Measurements from ENCODE around the gene TMEM87A.

TMEM87A gene

GRCh38 chr15:42199126-42199525 is 74.1 kb downstream of the TMEM87A start:
- no peak for DNase-seq (ENCODE audit: low spot score)
- TF ChIP-seq, protein P1, sequence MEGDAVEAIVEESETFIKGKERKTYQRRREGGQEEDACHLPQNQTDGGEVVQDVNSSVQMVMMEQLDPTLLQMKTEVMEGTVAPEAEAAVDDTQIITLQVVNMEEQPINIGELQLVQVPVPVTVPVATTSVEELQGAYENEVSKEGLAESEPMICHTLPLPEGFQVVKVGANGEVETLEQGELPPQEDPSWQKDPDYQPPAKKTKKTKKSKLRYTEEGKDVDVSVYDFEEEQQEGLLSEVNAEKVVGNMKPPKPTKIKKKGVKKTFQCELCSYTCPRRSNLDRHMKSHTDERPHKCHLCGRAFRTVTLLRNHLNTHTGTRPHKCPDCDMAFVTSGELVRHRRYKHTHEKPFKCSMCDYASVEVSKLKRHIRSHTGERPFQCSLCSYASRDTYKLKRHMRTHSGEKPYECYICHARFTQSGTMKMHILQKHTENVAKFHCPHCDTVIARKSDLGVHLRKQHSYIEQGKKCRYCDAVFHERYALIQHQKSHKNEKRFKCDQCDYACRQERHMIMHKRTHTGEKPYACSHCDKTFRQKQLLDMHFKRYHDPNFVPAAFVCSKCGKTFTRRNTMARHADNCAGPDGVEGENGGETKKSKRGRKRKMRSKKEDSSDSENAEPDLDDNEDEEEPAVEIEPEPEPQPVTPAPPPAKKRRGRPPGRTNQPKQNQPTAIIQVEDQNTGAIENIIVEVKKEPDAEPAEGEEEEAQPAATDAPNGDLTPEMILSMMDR (IDR thresholded peaks at IDR 0.05; ENCODE audit: extremely low read depth, insufficient read depth, missing control alignments): no peak
- in situ Hi-C loops (cut with MboI; ENCODE audit: low pct_unique_long_range_greater_than_20kb, low sequenced_read_pairs, unreplicated experiment): no loop called here

GRCh38 chr15:42198516-42198915 is 74.7 kb downstream of the TMEM87A start:
- DNase-seq (ENCODE audit: low spot score): no peak
- in situ Hi-C loops (cut with MboI; ENCODE audit: low pct_unique_long_range_greater_than_20kb, low sequenced_read_pairs, unreplicated experiment): no loop called here
- TF ChIP-seq, protein P1 (IDR thresholded peaks at IDR 0.05; ENCODE audit: extremely low read depth, insufficient read depth, missing control alignments): no peak

DNA sequence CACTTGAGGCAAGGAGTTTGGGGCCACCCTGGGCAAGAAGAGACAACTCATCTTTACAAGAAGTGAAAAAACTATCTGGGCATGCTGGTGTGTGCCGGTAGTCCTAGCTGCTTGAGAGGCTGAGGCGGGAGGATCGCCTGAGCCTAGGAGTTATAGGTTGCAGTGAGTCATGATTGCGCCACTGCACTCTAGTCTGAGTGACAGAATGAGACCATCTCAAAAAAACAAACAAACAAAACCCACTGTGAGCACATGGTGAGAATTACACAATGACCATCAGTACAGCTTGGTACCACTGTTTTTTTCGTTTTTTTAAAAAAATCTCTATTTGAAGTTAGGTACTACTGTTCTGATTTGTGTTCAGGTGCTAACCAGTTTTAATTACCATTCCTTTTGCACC is 78.7 kb downstream of the TMEM87A start:
- in situ Hi-C loops (cut with MboI; ENCODE audit: low pct_unique_long_range_greater_than_20kb, low sequenced_read_pairs, unreplicated experiment): no loop called here
- no peak for DNase-seq (ENCODE audit: low spot score)
- TF ChIP-seq, protein P1 (IDR thresholded peaks at IDR 0.05; ENCODE audit: extremely low read depth, insufficient read depth, missing control alignments): no peak

DNA sequence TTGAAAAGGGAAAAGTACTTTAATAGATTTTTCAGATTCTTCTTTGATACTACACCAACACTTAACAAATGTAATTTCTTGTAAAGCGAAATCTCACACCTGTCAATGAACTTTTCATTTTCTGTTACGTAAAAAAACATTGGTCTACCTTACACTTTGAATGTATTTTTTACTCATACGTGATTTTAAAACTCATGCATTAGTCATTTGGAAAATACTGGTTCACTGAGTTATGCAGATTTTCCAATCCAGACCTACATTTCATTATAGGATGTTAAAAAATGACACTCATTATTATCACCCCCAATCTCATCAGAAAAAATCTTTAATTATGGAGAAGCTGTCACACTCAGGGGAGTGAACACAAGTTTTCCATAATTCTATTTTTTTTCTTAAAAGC is 79.8 kb downstream of the TMEM87A start:
- in situ Hi-C loops (cut with MboI; ENCODE audit: low pct_unique_long_range_greater_than_20kb, low sequenced_read_pairs, unreplicated experiment): no loop called here
- DNase-seq (ENCODE audit: low spot score): no peak
- TF ChIP-seq, protein P1 (IDR thresholded peaks at IDR 0.05; ENCODE audit: extremely low read depth, insufficient read depth, missing control alignments): no peak

- in situ Hi-C loops (cut with MboI; ENCODE audit: low pct_unique_long_range_greater_than_20kb, low sequenced_read_pairs, unreplicated experiment): no loop called here
- no peak for DNase-seq (ENCODE audit: low spot score)
- TF ChIP-seq, protein P1 (IDR thresholded peaks at IDR 0.05; ENCODE audit: extremely low read depth, insufficient read depth, missing control alignments): no peak
These were observed 81.5 kb downstream of the TMEM87A start for GRCh38 chr15:42191610-42192346.

GRCh38 chr15:42190370-42190769 is 82.9 kb downstream of the TMEM87A start:
- in situ Hi-C loops (cut with MboI; ENCODE audit: low pct_unique_long_range_greater_than_20kb, low sequenced_read_pairs, unreplicated experiment): no loop called here
- TF ChIP-seq, protein P1 (IDR thresholded peaks at IDR 0.05; ENCODE audit: extremely low read depth, insufficient read depth, missing control alignments): no peak
- no peak for DNase-seq (ENCODE audit: low spot score)

All from GM13977 (cell line).